CD4-positive, alpha-beta T cell treated with Interleukin-4 for 4 hours (primary cell): ENCODE results near the gene SEC14L3.

Experiments
- DNase-seq: peaks from one replicate; pipeline ENCODE4 v3.0.0-alpha.2; 2020

SEC14L3 gene

DNA sequence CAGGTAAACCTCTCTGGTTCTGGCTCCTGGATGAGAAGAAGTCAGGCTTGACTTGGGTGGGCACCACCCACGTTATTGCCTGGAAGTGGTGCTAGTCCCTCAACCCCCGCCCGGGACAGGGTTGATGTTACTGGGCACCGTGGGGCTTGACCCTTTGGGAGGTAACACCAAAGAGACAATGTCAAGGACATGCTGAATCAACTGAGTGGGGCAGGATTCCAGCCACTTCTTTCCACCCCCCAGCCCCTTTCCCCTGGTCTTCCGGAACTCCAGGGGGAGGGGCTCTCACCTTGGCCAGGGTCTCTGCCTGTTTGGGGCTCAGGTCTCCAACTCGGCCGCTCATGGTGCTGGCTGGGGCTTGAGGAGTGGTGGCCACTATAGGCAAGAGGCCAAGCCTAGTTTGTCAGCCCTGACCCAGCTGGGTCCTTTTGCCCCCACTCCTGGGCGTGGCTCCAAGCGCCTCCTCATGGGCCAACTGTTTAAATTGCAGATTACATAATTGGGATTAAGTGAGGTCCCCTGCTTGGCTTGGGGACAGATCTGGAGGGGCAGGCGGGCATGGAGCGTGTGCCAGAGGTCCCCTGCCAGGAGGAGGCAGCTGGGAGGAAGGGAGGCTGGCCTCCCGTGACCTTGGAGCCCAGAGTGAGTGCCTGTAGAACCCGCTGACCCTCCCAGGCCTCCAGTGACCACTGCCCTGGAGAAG, at the start of gene SEC14L3:
Gene SEC14L3, minus strand, starts transcription at position 402 of the 703 bp plus-strand sequence. Its CDS starts 59 bp downstream, at position 343.
- DNase-seq = no peak

DNA sequence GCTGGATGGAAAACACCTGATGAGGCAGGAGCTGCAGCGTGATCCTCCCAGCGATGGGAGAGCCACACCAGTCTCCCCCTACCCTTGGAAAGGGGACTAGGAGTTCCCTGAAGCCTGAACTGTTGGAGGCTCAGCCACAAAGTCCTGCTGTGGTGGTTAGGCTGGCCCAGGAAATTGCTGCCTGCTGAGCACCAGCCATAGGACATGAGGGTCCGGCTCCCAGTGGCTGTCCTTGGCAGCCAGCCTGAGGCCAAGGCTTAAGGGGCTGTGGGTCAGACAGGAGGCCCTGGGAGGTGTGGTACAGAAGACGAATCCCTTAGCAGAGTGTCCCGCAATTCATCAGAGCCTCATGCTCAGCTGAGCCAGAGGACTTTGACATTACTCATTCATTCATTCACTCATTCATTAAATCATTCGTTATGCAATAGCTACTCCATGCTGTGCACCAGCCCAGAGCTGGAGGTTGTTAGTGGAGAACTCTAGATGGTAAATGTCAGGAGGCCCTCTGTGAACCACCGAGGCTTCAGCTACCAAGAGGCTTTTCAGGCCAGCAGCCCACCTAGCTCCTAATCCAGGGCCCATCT, 48.1 kb upstream of the SEC14L3 start:
- no peak for DNase-seq

DNA sequence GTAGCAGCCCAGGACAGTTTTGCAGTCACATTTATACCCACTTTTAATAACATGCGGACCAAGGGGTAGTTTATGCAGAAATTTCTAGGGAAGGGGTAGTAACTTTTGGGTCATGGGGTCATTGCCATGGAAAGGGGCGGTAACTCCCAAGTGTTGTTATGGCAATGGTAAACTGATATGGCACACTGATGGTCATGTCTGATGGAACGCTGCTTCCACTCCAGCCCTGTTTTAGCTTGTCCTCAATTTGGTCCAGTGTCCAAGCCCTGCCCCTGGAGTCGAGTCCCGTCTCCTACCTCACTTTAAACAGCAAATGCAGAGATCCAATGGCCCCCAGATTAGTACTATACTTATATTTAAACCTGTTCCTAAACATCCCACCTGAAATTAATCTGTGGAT, 44.9 kb upstream of the SEC14L3 start:
- DNase-seq = no peak

DNA sequence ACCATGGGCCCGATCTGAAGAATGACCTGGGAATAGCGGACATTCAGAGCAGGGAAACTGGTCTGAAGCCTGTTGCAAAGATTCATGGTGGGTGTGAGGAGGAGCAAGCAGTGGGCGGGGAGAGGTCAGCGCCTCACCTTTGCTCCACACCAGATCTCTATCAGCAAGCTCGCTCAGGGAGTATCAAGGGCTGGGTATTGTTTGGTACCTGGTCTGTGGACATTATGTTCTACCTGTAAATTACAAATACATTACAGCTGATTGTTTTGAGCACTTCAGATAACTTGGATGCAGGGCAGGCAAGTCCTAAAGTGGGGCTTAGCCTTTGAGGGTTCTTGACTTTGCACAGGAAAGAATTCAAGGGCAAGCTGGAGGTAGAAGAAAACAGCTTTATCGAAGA, 44.5 kb upstream of the SEC14L3 start:
- no peak for DNase-seq

DNA sequence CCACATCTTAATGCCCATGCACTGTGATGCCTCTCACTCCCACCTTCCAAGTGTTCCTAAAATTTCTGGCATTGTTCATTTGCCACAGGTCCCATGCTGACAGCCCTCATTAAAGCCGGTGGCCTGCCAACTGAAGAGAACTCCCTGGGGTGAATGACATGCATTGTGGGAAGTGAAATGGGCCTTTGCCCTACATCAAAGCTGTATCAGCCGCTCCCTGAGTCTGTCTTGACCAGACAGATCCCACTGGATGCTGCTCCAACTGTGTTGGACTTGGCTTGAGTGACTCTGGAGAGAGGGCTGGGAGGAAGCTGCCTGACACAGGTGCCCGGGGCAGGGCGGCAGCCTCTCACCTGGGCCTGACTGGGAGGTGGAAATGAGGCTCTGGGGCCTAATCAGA, 42.4 kb upstream of the SEC14L3 start:
- no peak for DNase-seq

DNA sequence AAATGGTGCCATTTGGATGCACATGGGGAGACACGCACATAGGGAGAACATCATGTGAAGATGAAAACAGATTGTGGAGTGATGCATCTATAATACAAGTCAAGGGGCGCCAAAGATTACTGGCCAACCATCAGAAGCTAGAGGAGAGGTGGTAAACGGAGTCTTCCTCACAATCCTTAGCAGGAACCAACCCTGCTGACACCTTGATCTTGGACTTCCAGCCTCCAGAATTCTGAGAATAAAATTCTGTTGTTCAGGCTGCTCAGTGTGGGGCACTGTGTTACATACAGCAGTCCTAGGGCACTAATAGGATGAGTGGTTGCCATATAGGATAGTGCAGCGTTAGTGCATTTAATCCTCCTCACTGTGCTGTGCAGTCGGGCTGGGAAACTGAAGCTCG, 41.6 kb upstream of the SEC14L3 start:
- no peak for DNase-seq

DNA sequence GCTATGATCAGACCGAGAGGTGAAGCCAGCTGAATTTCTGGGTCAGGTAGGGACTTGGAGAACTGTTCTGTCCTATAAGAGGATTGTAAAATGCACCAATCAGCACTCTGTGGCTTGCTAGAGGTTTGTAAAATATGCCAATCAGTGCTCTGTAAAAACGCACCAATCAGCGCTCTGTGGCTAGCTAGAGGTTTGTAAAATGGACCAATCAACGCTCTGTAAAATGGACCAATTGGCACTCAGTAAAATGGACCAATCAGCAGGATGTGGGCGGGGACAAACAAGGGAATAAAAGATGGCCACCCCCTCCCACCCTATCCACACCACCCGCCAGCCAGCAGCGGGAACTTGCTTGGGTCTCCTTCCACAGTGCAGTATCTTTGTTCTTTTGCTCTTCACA, 40.1 kb upstream of the SEC14L3 start:
- no peak for DNase-seq

DNA sequence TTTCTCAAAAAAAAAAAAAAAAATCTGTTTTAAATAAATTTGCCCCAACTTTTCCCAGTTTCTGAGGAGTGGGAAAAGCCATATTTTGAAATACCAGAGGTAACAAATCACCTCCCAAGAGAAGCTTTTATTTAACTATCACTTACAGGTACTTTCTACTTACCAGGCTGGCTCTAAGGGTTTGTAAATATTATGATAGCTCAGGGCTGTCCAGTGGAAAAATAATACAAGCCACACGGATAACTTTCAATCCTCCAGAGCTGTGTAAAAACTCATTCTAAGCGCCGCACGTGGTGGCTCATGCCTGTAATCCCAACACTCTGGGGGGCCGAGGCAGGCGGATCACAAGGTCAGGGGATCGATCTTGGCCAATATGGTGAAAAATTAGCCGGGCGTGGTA, 39.3 kb upstream of the SEC14L3 start:
- DNase-seq = no peak

DNA sequence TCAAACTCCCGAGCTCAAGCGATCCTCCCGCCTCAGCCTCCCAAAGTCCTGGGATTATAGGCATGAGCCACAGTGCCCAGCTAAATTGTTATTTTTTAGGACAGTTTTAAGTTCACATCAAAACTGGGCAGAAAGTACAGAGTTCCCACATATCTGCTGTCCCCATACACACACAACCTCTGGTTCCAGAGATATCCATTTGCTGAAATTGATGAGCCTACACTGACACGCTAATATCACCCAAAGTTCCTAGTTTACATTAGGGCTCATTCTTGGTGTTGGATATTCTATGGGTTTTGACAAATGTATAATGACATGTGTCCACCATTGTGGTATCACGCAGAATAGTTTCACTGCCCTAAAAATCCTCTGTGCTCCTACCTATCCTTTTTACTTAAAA, 36.4 kb upstream of the SEC14L3 start:
- DNase-seq = no peak

DNA sequence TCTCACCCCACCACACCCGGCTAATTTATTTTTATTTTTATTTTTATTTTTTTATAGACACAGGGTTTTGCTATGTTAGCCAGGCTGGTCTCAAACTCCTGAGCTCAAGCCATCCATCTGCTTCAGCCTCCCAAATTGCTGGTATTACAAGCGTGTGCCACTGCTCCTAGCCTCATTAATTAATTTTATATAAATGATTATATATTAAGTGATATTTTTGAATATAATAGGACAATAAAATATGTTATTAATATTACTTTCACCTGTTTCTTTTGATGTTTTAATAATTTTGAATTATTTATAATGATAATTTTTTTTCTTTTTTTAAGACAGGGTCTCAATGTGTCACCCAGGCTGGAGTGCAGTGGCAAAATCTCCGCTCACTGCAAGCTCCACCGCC, 35.9 kb upstream of the SEC14L3 start:
- DNase-seq = no peak

DNA sequence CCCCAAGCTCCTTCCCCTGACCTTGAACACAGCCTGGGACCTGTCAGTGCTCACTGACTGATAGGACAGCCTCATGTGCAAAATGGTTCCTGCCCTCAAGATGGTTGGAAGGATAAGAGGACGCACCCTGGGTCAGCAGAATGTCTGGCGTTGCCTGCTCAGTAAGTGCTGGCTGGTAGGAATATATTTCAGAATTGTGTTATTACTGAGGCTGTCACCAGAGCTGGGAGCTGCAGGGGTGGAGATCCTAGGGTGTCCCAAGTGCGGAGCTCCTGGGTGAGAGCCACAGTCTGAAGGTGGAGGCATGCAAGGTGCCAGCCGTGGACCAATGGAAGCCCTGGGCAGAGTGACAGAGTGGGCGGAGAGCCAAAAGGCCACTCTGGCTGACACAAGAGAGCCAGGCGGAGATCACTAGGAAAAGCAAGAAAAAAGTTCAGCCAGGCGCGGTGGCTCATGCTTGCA, 34.7 kb upstream of the SEC14L3 start:
- no peak for DNase-seq

DNA sequence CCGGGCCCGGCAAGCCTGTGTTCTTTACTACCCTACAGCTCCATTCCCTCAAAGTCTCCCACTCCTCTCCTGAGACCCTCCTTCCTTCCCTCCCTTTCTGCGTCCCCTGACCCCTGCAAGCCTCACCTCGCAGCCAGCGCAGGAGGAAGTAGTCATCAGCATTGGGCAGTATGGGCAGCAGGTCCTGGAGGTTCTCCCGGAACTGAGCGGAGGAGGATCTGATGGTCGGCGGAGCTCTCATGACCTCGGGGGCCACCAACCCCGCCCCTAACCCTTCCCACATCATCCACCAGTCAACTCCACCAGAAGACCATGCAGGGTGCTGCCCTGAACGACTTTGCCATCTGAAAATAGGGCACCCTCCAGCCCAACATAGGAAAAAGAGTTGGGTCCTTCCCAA, 31.7 kb upstream of the SEC14L3 start:
- no peak for DNase-seq

DNA sequence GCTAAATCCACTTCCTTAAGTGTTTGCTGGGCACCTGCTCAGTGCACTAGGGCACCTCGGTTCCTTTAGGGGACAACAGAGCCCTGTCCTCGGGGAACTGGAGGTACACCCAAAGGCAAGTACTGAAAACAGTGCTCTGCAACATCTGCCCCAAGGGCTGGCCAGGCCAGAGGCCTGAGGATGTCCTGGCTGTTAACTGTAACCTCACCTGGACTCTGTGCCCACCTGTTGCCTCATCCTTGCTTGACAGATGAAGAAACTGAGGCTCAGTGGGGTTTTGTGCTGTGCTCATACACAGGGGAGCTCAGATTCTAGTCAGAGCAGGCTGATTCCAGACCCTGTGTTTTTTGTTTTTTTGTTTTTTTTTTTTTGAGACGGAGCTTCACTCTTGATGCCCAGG, 31.1 kb upstream of the SEC14L3 start:
- no peak for DNase-seq

DNA sequence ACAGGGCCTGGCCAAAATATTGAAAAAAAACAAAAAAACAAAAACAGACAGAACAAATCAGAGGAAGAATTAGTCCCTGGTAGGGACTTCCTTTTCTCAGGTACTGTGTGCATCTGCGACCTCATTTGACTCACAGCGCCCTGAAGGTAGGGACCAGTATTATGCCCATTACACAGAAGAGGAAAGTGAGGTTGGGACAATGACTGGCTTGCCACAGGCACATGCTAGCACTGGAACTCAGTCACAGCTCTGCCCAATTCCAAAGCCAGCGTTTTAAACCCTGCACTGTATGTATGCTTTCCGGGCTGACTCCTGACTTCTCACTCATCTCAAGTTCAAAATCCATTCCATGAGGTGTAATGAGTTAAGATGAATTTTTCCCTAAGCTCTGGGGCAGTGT, 30.3 kb upstream of the SEC14L3 start:
- no peak for DNase-seq

DNA sequence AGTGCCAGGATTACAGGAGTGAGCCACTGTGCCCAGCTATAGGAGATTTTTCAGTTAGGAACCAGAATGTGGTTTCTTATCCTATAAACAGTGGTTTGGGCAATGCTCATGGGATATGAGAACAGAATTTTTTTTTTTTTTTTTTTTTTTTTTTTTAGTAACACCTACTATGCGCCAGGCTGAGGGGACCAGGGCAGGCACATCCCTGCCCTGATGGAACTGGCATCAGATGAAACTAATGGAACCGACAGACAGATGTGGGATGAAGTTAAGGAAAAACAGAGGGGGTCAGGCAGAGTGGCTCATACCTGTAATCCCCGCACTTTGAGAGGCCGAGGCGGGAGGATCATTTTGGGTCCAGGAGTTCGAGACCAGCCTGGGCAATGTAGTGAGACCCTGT, 28.8 kb upstream of the SEC14L3 start:
- DNase-seq = no peak

DNA sequence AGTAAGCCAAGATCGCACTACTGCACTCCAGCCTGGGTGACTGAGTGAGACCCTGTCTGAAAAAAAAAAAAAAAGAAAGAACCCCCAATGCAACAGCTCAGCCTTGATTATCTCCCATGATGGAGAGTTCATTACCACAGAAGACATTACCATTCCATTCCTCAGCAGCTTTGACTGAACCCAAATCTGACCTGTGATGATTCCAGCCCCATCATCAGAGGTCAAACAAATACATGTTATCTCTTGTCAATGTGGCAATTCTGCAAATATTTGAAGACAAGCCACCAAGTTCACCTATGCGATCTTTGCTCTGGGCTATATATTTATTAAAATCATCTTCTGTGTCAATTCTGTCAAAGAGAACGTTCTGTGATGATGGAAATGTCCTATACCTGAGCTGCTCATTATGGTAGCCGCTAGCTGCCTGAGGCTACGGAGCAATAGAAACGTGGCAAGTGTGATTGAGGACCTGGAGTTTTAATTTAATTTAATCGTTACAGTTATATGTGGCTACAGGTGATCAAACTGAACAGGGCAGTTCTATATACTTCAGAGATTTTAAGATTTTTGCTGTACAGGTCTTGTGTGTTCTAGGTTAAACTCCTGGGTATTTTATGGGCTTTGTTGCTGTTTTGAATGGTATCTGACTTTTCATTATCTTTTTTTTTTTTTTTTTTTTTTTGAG, 25.8 kb upstream of the SEC14L3 start:
- no peak for DNase-seq

DNA sequence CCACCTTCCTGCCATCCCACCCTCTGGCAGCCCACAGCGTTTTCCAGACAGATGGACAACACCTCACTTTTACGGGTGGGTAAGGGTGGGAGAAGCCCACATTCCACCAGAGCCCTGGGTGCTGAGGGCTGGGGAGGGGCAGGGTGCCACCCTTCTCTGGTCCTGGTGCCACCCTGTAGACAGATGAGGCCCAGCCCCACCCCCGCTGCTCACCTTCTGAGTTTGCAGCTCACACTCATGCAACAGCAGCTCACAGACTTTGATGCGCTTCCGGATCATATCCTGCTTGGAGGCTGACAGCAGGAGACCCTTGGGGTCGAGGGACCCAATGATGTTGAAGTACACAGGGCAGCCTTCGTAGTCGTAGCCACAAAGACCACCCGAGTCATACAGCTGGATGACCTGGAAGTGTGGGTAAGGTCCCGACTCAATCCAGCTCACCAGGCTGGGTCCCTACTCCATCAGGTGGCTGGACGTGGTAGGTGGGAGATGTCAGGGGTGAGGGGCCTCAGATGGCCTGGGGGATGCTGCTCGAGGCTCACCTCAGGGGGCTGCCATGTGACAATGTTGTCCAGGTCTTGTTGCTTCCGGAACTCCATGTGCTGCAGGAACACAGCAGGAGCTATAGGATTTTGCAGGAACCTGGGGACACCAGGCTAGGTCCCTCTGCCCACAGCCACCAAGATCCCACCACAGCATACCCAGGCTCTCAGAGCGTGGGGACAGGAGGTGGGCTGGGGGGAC, 23.4 kb upstream of the SEC14L3 start:
- no peak for DNase-seq

DNA sequence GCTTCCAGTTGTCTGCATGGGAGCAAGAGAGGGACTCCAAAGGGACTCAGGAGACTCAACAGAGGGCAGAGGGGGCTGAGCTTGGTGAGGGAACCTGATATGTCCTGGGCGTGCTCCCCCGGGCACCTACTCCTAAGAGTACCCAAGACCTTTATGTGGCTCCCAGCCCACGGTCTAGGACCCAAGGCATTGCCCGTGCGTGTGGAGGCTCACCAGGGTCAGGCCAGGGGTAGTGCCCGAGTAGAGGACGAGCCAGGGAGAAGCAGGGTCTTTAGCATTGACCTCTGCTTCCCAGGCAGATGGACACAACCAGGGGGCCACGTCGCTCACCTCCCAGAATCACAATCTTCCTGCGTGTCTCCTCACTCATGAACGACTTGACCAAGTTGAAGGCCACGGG, 20.3 kb upstream of the SEC14L3 start:
- DNase-seq = no peak

DNA sequence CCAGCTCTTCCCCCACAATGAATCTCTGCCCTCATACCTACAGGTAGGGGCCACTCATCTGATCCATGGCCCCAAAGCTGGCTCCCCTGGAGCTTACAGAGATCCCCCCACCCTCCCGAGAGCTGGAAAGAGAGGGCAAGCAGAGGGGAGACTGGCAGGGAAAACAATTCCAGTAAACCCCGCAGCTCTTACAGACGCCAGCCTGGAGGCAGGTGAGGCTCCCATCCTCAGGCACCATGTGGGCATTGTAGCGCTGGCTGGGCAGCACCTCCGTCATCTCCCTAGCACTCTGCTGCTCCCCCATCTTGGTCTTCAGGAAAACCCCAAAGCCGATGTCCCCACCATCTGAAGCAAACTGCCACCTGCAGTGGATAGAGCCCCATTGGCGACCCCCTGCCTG, 19.6 kb upstream of the SEC14L3 start:
- no peak for DNase-seq

DNA sequence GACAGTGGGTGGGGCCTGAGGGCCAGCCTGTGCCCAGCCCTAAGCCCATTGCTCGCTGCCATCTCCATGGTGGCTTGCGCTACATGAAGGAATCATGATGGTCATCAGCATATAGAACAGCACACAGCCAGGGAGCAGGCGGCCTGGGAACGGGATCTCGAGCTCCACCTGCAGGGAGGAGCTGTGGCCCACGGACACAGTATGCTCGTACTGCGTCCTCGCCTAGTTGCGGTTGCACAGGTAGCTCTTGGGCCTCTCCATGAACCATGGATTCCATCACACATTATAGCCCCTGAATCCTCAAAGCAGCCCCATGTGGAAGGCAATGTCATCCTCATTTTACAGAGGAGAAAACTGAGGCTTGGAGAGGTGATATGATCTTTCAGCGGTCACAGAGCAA, 18.6 kb upstream of the SEC14L3 start:
- DNase-seq = no peak

DNA sequence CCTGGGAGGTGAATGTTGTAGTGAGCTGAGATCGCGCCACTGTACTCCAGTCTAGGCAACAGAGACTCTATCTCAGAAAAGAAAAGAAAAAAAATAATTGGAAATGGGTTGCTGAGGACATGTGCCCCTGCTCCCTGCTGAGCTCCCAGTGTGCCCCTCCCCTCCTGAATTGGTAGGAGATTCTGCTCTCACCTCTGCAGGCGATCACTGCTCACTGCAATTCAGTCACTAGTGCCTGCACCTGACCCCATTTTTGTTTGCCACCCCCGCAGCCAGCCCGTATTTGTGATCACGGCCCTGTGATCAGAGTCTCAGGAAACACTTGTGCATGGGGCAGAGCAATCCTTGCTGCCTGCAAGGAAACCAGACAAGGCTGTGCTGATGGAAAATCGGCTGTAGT, 16.3 kb upstream of the SEC14L3 start:
- no peak for DNase-seq

DNA sequence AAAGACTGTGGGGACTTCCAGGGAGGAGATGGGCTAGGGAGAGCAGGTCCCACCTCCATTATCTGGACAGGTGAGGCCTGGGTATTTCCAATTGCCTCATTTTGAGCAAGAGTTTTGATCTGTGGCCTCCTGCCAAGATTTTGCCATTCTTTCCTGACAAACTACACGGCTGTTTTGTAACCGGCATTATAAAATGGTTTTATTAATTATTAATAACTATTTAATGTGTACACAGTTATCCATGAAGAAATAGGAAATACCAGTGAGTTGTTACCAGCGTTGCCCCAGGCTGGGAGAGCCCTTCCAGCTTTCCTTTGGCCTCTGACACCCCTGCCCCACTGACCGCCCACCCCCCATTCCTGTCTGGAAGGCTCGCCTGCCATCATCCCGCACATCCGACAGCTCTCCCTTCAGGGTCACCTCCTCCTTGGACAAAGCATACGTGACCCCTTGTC, 14.9 kb upstream of the SEC14L3 start:
- no peak for DNase-seq

DNA sequence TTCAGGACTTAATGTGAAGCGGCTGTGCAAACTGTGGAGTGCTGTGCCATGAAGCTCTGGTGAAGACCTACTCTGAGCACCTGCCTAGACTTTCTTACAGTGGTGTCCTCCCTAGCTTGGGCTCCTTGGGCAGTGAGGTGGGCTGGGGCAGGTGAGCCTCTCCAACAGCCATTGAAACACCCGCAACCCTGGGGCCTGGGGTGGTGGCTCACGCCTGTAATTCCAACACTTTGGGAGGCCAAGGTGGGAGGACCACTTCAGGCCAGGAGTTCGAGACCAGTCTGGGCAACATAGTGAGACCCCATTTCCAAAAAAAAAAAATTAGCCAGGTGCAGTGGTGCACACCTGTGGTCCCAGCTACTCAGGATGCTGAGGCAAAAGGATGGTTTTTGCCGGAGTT, 14.3 kb upstream of the SEC14L3 start:
- DNase-seq = no peak
